ENCODE results near the gene SLC16A11.

GRCh38 chr17:7041607-7042500, 2.0 kb downstream of the SLC16A11 start:
- TF ChIP-seq, protein P1, sequence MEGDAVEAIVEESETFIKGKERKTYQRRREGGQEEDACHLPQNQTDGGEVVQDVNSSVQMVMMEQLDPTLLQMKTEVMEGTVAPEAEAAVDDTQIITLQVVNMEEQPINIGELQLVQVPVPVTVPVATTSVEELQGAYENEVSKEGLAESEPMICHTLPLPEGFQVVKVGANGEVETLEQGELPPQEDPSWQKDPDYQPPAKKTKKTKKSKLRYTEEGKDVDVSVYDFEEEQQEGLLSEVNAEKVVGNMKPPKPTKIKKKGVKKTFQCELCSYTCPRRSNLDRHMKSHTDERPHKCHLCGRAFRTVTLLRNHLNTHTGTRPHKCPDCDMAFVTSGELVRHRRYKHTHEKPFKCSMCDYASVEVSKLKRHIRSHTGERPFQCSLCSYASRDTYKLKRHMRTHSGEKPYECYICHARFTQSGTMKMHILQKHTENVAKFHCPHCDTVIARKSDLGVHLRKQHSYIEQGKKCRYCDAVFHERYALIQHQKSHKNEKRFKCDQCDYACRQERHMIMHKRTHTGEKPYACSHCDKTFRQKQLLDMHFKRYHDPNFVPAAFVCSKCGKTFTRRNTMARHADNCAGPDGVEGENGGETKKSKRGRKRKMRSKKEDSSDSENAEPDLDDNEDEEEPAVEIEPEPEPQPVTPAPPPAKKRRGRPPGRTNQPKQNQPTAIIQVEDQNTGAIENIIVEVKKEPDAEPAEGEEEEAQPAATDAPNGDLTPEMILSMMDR (IDR thresholded peaks at IDR 0.05), result no peak
- TF ChIP-seq POLR2A (IDR thresholded peaks at IDR 0.05), result no peak
